Fibroblast of mammary gland (primary cell): ENCODE data around the gene GNB1L.

Source experiments
- DNase-seq: peaks from one replicate; pipeline ENCODE4 v3.0.0-alpha.2; 2010; ENCODE audit warnings: low read depth
- H3K4me3 ChIP-seq: 2 replicates; pipeline ENCODE4 v1.5.1; 2011; ENCODE audit warnings: low read depth, mild to moderate bottlenecking, low read length, moderate library complexity; ENCODE audit not compliant: control insufficient read depth
- TF ChIP-seq, protein P1 (sequence below): conservative IDR thresholded peaks from 2 replicates; pipeline ENCODE4 v1.5.1; 2011; ENCODE audit warnings: low read depth, low read length, inconsistent platforms; ENCODE audit not compliant: control insufficient read depth, insufficient read depth

The GNB1L gene

DNA sequence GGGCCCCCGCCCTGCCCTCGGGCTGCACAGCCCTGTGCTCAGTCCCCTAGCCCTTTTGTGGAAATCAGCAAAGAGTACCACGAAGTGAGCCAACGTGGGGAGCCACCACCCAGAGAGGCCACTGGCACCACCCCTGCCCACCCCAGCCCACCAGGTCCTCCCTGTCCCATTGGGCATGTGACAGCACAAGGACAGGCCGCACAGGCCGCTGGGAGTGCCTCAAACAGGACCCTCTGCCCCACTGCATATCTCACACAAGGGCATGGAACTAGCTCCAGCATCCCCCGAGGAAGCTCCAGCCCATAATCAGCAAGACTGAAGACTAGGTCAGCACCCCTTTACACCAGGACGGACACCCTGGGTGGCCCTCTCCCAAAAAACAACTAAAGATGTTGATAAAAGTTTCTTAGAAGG is 29.7 kb downstream of the GNB1L start:
- TF ChIP-seq, protein P1, sequence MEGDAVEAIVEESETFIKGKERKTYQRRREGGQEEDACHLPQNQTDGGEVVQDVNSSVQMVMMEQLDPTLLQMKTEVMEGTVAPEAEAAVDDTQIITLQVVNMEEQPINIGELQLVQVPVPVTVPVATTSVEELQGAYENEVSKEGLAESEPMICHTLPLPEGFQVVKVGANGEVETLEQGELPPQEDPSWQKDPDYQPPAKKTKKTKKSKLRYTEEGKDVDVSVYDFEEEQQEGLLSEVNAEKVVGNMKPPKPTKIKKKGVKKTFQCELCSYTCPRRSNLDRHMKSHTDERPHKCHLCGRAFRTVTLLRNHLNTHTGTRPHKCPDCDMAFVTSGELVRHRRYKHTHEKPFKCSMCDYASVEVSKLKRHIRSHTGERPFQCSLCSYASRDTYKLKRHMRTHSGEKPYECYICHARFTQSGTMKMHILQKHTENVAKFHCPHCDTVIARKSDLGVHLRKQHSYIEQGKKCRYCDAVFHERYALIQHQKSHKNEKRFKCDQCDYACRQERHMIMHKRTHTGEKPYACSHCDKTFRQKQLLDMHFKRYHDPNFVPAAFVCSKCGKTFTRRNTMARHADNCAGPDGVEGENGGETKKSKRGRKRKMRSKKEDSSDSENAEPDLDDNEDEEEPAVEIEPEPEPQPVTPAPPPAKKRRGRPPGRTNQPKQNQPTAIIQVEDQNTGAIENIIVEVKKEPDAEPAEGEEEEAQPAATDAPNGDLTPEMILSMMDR = no peak
- no peak overlapping the region for H3K4me3 ChIP-seq
- DNase-seq = no peak

DNA sequence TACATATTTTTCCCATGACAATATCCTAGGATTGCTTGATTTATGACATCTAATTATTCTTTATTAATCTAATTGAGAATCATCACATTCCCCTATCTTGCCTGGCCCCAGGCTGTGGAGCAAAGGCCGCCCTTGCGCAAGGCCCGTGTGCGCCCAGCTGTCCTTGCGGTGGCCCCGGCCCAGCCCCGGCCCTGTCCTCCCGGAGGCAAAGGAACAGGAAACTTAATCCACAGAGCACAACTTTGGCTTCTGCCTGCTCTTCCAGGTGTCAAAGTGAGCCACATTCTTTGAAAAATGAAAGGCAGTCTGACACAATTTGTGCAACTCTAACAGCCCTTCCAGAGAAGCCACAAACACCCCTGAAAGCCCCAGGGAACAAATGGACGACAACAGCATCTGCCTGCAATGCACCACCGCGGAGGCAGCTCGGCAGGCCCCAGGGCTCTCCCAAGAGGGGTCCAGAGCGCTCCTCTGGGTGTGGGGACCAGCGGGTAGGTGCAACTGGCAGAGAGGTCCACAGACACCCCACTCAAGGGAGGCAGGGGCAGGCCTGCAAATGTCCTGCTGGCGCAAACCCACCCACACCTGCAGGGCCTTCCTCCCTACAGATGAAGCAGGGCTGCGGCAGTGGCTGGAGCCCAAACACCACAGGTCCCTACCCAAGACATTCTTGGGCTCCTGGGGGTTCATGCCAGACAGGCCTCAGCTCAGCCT is 30.3 kb downstream of the GNB1L start:
- no peak overlapping the region for H3K4me3 ChIP-seq
- no peak for DNase-seq
- TF ChIP-seq, protein P1 = no peak

DNA sequence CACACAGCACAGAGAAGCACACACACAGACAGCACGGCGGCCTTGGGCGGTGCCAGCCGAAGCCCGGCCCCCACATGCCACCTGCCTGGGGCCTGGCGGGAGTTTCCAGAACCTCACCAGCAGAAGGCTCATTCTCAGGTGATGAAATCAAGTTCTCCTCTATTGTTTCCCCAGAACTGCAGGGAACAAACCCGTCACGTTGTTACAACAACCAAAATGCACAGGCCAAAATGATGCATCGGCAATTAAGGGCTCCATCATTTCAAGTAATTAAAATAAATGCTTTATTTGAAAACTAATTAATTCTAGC is 30.8 kb downstream of the GNB1L start:
- H3K4me3 ChIP-seq = no peak overlapping the region
- TF ChIP-seq, protein P1 = no peak
- no peak for DNase-seq

DNA sequence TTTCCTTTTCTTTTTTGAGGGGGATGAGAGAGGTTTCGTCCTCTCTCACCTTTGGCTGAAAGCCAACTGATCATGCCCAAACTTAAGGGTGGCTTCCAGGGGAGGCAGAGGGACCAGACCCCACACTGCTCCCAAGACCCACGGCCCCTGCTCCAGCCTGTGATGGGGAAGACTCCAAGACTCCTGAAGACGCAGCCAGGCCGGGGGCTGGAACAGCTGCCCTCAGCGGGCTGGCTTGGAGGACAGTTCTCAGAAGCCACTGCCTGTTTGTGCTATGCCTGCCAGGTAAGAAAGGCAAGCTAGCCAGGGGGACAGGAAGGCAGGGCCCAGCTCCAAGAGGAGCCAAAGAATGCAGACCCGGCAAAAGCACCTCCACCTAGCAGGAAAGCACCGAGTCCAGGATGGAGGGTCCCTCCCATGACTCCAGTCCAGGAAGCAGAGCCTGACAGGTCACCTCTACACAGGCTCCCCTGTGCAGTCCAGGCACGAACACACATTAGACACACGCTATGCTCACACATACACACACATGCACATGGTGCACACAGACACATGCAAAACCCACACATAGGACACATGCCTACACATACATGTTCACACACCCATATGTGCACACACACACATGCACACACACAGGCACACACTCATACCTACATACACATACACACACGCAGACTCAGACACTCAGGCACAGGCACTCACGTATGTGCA is 31.3 kb downstream of the GNB1L start:
- no peak for DNase-seq
- TF ChIP-seq, protein P1 = no peak
- H3K4me3 ChIP-seq = no peak overlapping the region

DNA sequence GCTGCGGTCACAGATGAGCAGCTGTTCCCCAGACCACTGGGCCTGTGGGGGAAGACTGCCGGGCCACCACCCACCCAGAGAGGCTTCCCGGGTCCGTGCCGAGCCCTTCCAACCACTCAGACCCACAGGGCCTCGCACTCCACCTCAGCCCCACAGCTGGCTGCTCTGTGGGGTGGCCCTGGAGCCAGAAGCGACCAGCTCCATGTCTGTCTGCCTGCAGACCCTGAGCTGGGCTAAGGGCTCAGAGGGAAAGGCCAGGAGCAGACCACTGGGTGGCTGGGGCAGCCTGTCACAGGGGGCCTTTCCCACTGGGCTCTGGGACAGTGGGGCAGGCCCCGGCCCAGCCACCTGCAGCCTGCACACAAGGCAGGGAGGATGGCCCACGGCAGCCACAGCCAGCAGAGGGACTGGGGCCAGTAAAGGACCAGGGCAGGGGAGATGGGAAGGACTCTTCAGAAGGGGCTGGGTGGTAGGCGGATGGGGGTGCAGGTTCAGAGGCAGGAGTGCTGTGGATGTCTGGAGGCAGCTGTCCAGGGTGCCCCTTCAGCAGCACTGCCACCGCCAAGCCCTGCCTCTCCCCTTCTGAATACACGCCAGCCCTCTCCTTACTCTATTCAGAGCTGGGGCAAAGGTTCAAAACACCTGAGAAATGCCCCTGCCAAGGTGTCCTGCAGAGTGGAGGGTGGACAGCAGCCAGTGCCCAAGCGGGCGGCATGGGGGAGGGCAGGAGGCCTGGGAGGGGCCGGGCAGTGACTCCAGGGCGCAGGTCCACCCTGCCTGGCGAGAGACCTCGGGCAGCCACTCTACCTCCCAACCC is 32.2 kb downstream of the GNB1L start:
- H3K4me3 ChIP-seq = no peak overlapping the region
- no peak for DNase-seq
- TF ChIP-seq, protein P1 = no peak

DNA sequence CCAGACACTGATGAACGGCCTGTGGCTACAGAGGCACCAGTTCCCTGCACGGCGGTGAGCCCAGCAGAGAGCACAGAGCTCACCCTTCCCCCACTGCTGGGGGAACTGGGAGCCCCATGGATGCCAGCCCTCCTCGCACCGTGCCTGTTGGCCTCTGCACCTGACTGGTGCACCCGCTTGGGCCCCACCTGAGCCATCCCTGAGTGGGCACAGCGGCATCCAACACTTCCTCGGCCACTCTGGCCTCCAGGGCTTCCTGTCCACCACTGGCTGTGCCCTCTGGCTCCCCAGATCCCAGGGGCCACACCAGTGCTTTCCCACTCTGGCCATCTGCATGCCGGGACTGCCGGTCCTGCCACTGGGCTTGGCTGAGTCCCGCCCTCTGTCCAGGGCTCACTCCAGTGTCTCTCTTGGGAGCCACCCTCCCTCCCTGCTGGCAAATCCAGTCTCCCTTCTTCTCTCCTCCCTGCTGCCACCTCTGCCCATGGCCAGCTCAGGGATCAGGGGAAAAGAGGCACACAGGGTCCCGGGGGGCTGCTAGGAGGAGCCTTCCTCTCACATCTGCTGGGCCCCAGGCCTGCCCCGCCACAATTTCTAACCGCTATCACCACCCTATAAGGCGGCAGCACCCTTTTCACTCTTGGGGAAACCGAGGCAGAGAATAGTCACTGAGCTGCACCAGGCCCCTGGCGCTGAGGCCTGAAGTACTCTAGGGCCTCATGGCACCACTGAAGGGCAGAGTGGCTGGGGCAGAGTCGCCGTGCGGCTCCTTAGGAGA is 33.0 kb downstream of the GNB1L start:
- TF ChIP-seq, protein P1 = no peak
- DNase-seq = no peak
- no peak overlapping the region for H3K4me3 ChIP-seq
